GM12801 (cell line): ENCODE data around the gene NRCAM.

Experiments used
- CTCF ChIP-seq: IDR thresholded peaks from one replicate; pipeline ENCODE4 v1.5.1; 2011; ENCODE audit warnings: control low read depth; ENCODE audit not compliant: insufficient read length; ENCODE audit errors: extremely low read depth

The NRCAM gene

GRCh38 chr7:108167460-108167859, 288.8 kb downstream of the NRCAM start:
- TF ChIP-seq CTCF = no peak

- TF ChIP-seq CTCF = no peak
These were observed 289.5 kb downstream of the NRCAM start for GRCh38 chr7:108166687-108167086.

- TF ChIP-seq CTCF = no peak
These were observed 290.5 kb downstream of the NRCAM start for GRCh38 chr7:108165723-108166122.

GRCh38 chr7:108164946-108165345, 291.3 kb downstream of the NRCAM start:
- no peak for TF ChIP-seq CTCF

- no peak for TF ChIP-seq CTCF
These were observed 291.9 kb downstream of the NRCAM start for GRCh38 chr7:108164342-108164741.

GRCh38 chr7:108158776-108159175, 297.5 kb downstream of the NRCAM start:
- no peak for TF ChIP-seq CTCF

- TF ChIP-seq CTCF = no peak
These were observed 298.5 kb downstream of the NRCAM start for GRCh38 chr7:108157606-108158335.
